ENCODE data around the gene SKA1.
"Not testable (repeated sequence)": the region's sequence is repeated elsewhere in the genome, so short reads cannot be mapped to it uniquely, and the experiment has no call there.

Gene SKA1

DNA sequence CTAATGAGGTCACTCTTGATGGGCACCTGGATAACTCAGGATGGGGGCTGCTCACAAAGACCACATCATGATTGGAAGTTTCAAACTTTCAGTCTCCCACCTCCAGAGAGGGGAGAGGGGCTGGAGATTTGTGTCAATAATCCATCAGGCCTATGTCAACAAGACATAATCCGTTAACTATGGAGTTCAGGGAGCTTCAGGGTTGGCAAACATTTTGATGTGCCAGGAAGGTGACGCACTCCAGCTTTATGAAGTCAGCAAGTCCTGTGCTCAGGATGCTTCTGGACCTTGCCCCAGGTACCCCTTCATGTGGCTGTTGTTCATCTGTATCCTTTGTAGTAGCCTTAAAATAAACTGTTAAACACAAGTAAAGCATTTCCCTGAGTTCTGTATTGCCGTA lies 19.0 kb downstream of the SKA1 start:
- no peak for DNase-seq (ENCODE audit: extremely low read depth in 1 of 2, low read depth in 1 of 2)

DNA sequence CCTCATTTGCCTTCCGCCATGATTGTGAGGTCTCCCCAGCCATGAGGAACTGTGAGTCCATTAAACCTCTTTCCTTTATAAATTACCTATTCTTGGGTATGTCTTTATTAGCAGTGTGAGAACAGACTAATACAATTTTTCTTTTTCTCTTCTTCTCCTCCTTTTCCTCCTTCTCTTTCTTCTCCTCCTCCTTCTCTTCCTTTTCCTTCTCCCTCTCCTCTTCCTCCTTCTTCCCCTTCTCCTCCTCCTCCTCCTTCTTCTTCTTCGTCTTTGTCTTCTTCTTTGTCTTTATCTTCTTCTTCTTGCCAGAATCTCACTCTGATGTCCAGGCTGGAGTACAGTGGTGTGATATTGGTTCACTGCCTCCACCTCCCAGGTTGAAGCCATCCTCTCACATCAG lies 20.2 kb downstream of the SKA1 start:
- no peak for DNase-seq (ENCODE audit: extremely low read depth in 1 of 2, low read depth in 1 of 2)

DNA sequence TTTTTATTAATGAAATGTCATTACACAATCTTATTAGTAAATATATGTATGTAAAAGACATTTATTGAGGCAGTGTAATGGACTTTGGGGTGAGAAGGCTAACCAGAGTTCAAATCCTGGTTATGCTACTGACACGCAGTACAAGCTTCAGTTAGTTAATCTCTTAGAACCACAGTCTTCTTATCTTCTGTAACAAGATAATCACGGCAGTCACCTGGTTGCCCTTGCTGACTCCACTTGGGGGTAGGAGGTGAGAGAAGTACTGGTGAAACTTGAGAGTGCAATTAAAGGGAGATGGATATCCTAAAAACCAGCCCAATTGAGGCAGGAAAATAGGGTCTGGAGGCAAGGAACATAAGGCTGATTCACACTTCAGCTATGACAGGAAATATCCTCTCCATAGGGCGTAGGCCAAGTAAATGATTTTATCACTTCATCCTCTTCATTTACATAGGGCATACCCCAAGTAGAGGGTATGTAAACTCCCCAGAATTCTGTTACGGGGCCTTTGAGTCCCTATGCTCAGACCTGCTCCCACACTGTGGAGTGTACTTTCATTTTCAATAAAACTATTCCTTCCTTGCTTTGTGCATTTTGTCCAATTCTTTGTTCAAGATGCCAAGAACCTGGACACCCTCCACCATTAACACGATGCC lies 21.3 kb downstream of the SKA1 start:
- DNase-seq (ENCODE audit: extremely low read depth in 1 of 2, low read depth in 1 of 2), result no peak

DNA sequence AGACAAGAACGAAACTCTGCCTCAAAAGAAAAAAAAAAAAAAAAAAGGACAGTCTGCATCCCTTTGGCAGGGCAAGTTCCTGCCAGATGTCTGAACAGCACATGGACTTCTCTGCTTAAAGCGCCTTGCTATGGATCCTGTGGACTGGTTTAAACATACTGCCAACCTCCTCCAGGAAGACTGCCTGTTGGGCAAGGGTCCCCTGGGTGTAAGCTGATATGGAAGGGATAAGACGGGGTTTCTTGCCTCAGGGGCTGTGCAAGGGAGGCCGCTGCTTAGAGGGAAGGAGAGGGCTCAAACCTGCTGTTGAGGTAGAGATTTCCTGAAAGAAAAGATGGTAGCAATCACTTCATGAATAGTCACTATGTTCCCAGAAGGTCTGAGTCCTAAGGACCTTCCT lies 22.2 kb downstream of the SKA1 start:
- DNase-seq (ENCODE audit: extremely low read depth in 1 of 2, low read depth in 1 of 2), result no peak

DNA sequence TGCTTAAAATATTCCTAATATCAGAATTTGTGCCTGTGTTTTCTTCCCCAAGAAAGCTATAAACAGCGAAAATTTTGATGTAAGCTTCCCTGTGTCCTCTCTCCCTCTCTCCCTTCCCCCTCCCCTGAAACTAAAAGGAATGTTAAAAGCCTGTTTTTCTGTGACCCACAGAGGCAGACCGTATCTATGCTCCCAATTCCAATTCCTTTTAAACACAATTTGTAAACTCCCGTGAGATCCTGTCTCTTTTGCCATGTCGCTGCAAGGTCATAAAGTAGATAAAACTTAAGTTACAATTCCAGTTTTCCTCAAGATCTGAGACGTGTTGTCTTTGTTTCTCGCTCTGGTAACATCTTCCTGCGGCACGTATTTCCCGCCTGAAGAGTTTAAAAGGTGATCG lies 23.3 kb downstream of the SKA1 start:
- no peak for DNase-seq (ENCODE audit: extremely low read depth in 1 of 2, low read depth in 1 of 2)

DNA sequence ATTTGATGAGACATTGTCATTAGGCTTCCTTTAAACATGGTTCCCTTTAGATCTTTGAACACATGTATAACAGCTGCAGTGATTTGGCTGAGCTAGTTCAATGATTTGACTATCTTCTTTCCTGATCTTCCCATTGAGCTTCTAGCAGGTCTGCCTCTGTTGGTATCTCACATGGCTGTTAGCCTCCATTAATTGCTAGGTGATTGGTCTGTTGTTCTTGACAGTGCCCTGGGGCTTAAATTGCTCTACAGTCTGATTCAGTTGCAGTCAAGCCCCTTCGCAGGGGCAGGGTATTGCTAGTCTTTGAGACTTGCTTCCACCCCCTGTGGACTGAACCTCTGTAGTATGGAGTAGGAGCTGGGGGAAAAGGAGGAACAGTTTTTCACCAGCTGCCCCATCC lies 24.1 kb downstream of the SKA1 start:
- DNase-seq (ENCODE audit: extremely low read depth in 1 of 2, low read depth in 1 of 2), result no peak

DNA sequence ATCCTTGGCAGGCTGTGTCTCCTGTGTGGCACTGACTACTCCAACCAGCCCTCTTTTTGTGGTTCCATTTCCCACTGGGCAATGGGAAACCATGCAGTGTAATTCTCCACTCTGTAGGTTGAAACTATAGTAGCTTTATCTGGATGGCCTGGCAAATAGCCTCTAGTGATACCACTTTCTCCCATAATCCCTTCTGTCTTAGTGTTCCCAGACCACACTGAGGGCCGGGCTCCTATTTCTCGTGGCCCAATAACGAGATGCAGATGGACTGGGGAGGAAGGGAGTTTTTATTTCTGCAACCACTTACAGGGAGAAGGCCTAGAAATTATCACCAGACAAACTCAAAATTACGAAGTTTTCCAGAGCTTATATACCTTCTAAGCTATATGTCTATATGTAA lies 24.7 kb downstream of the SKA1 start:
- no peak for DNase-seq (ENCODE audit: extremely low read depth in 1 of 2, low read depth in 1 of 2)

DNA sequence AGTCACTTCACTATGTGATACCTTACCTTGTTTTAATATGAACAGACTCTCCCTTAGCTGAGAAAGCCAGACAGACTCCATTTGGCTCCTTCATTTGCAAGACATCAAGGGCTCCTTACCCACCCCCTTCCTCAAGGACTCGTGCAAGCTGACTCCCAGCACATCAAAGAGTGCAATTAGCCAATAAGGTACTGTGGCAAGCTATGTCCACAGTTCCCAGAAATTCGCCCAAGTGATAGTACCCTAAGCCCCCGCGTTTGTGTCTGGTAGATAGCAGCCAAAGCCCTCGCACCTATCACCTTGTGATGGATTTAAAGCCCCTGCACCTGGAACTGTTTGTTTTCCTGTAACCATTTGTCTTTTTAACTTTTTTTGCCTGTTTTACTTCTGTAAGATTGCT lies 25.6 kb downstream of the SKA1 start:
- DNase-seq (ENCODE audit: extremely low read depth in 1 of 2, low read depth in 1 of 2), result not testable (repeated sequence)

DNA sequence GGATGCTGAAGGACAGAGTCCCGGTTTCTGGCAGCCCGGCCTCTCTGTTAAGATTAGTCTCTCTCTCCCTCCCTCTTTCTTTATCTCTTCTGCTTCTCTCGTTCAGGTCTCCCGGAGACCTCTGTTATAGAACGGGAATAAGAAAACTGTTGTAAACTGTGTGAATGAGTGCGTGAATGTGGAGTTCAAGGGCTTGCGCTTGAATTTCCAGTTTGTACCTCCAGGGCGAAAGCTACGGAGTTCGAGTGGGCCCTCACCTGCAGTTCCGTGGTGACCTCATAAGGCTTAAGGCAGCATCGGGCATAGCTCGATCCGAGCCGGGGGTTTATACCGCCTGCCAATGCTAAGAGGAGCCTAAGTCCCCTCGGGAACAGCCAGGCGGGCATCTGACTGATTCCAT lies 26.4 kb downstream of the SKA1 start:
- no peak for DNase-seq (ENCODE audit: extremely low read depth in 1 of 2, low read depth in 1 of 2)

DNA sequence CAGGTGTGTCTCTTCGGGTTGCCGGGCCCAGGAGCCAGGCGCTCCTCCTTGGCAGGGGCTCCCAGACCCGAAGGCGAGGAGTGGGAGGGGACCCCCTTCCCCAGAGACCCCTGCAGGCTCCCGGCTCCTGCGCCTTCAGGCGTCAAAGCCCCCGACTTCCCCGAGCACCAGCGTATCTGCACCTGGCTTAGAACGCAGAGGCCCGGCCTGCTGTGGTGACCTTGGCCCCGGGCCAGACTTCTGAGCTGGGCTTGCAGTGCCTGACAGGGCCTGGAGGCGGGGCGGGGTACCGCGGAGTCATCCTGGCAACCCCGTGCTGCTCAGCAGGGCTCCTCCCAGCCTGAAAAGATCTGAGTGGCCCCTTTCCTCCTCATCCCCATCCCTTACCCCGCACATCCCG lies 27.0 kb downstream of the SKA1 start:
- no peak for DNase-seq (ENCODE audit: extremely low read depth in 1 of 2, low read depth in 1 of 2)

DNA sequence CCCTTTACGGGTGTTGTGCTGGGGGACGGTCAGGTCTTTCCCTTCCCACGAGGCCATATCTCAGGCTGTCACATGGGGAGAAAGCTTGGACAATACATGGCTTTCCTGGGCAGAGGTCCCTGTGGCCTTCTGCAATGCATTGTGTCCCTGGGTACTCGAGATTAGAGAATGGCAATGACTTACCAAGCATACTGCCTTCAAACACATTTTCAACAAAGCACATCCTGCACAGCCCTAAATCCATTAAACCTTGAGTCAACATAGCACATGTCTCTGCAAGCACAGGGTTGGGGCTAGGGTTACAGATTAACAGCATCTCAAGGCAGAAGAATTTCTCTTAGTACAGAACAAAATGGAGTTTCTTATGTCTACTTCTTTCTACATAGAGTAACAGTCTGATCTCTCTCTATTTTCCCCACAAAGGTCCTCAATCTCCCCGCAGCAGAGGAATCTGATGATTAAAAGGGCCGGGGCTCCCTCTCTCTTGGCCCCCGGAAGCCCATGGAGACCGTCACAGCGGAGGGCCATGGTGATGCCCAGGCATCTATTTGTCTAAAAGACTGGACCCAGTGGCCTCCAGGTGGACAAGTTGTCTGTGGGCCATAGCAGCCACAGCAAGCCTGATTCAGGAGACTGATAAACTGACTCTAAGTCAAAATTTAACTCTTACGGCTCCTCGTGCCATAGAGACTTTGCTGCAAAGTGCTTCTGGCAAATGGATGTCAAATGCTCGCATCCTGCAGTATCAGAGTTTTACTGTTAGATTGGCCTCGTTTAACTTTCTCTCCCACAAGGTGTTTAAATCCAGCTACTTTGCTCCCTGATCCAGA lies 30.1 kb downstream of the SKA1 start:
- DNase-seq (ENCODE audit: extremely low read depth in 1 of 2, low read depth in 1 of 2), result not testable (repeated sequence)

DNA sequence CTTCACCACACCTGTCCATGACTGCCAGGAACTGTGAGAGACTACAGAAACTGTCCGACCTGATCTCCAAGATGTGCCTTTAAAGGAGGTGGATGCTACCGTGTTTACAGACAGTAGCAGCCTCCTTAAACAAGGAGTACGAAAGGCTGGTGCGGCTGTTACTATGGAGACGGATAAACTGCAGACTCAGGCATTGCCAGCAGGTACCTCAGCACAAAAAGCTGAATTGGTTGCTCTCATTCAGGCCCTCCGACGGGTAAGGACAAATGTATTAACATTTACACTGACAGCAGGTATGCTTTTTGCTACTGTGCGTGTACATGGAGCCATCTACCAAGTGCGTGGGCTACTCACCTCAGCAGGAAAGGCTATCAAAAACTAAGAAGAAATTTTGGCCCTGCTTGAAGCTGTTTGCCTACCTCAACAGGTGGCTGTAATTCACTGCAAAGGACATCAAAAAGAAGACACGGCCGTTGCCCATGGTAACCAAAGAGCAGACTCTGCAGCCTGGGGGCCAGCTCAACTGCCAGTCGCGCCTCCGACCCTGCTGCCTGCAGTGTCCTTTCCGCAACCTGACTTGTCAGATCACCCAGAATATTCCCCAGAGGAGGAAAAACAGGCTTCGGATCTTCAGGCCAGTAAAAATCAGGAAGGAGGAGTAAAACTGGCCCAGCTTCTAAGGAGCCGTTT lies 30.9 kb downstream of the SKA1 start:
- DNase-seq (ENCODE audit: extremely low read depth in 1 of 2, low read depth in 1 of 2), result no peak

DNA sequence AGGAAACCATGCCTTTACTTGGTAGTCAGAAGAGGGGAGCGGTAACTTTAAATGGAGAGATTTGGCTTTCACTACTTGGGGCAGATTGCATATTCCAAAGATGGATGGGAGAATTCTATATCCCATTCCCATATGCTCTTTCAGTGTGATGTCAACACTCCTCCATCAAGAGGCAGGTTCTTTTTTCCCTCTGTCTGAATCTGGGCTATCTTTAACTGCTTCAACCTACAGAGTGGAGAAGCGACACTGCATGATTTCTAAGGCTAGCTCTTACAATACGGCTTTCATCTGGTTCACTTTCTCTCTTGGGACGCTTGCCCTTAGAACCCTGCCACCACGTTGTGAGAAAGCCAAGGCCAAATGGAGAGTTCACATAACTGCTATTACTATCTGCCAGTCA lies 34.4 kb downstream of the SKA1 start:
- DNase-seq (ENCODE audit: extremely low read depth in 1 of 2, low read depth in 1 of 2), result no peak

DNA sequence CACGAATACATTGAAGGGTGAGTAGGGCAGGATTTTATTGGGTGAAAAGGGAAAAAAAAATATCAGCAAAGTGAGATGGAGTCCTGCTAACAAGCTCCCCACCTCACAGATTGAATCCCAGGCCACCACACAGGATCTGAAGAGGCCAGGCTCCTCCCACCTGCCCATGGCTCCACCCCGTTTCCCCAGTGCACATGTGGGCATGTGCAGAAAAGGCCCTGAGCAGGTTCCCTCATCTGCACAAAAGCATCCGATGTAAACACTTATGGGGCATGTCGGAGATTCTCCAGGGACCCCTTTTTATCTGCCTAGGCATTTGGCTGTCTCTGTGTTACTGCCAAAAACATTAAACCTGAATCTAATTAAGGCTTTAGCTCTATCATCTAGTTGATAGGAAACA lies 35.2 kb downstream of the SKA1 start:
- DNase-seq (ENCODE audit: extremely low read depth in 1 of 2, low read depth in 1 of 2), result no peak

DNA sequence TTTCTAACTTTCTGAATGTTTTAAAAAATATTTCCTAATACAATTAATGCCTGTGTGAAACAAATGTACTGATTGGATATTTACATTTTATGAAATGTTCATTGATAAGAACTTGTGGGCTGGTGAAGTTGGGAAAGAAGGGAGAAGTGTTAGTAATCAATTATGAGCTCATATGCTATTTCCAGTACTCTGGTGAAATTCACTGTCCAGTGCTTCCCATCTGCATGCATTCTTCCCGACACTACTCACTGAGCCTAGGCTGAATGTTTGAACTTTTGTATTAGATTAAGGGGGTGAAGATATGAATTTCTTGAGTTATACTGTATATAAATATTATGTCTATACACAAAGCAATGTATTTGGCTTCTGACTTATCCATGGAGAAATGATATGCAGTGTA lies 36.0 kb downstream of the SKA1 start:
- DNase-seq (ENCODE audit: extremely low read depth in 1 of 2, low read depth in 1 of 2), result no peak

DNA sequence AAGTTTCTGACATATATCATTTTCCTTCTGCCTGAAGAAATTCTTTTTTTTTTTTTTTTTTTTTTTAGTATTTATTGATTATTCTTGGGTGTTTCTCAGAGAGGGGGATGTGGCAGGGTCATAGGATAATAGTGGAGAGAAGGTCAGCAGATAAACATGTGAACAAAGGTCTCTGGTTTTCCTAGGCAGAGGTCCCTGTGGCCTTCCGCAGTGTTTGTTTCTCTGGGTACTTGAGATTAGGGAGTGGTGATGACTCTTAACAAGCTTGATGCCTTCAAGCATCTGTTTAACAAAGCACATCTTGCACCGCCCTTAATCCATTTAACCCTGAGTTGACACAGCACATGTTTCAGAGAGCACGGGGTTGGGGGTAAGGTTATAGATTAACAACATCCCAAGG lies 42.0 kb downstream of the SKA1 start:
- not testable (repeated sequence) for DNase-seq (ENCODE audit: extremely low read depth in 1 of 2, low read depth in 1 of 2)

DNA sequence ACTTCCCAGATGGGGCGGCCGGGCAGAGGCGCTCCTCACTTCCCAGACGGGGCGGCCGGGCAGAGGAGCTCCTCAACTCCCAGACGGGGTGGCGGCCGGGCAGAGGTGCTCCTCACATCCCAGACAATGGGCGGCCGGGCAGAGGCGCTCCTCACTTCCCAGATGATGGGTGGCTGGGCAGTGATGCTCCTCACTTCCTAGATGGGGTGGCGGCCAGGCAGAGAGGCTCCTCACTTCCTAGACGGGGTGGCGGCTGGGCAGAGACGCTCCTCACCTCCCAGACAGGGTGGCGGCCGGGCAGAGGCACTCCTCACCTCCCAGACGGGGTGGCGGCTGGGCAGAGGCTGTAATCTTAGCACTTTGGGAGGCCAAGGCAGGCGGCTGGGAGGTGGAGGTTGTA lies 42.9 kb downstream of the SKA1 start:
- not testable (repeated sequence) for DNase-seq (ENCODE audit: extremely low read depth in 1 of 2, low read depth in 1 of 2)

DNA sequence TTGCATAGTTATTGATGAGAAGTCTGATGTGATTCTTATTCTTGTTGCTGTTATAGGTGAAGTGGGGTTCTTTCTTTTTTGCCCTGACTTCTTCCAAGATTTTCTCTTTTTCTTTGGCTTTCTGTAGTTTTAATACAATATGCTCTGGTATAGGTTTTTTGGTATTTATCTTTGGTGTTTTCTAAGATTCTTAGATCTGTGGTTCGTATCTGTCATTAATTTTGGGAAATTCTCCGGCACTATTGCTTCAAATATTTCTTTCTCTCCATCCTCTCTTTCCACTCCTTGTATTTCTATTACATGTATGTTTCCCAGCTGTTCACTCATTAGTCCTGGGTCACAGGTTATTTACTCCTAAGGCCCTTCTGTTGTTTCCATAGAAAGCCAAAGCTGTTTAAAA lies 43.8 kb downstream of the SKA1 start:
- no peak for DNase-seq (ENCODE audit: extremely low read depth in 1 of 2, low read depth in 1 of 2)

DNA sequence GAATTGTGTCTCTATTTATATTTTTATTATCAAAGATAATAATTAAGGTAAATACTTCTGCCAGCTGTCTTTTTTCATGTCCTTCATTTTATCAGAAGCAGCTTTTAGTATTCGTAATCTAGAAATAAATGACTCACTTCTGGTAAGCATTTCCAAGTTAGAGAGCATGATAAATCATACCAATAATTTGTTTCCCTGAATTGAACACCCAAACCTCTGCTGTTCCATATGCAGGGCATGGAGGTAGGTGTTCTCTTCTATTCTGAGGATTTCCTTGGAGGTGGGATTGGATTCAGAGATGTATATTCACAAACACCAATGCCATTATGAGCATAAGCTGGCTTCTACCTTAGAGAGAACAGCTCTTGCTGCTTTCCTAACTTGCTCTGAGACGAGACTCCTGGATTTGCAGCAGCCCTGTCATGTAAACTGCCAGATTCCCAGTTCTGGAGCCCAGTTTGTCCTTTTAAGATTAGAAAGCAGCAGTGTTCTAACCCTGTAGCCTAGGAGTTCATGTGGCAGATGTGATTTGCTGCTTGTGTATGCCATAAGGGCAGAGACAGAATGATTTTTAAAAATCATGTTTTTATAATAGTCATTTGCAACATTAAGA lies 47.5 kb downstream of the SKA1 start:
- DNase-seq (ENCODE audit: extremely low read depth in 1 of 2, low read depth in 1 of 2), result no peak

DNA sequence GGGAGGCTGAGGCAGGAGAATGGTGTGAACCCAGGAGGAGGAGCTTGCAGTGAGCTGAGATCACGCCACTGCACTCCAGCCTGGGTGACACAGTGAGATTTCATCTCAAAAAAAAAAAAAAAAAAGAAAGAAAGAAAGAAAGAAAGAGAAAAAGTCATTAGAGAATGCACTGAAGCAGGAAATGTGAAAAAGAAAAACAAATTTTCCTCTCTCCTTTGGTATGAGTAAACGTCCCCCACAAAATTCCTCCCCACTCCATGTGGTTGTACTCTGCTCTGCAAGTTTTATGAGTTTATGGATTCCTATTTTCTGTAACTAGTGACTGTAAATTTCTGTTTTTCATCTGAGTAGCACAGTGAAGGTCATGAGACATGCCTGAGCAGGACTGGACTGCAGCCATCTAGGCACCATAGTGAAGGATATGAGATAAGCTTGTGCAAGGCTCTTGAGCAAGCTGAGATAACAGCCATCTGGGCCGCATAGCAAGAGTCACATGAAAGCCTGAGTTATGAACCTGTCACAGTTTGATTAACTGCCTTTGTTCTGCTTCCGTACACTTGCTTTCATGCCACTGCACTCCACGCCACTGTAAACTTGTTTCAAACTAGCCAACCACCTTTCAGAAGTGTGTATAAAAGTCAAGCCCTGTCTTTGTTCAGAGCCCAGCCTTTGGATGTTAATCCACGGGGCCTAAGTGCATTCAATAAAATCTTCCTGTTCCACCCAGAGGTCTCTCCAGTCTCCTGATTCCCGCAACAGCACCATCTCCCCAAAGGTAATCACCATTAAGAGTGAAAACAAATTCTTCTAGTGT lies 50.2 kb downstream of the SKA1 start:
- DNase-seq (ENCODE audit: extremely low read depth in 1 of 2, low read depth in 1 of 2), result no peak

DNA sequence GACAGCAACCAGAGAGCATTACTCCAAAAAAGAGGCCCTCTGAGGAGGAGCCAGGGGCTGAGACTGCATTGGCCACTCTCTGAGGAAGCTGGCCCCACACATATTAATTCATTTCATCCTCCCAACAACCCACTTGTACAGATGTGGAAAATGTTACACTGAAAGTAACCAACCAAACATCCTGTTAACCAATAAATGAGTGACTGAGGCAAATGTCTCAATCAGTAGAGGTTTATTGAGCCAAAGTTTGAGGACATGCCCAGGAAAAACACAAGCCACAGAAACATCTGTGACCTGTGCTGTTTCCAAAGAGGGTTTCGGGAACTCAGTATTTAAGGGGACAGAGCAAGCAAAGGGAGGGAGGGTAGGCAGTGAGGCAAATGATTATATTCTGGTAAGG lies 53.0 kb downstream of the SKA1 start:
- DNase-seq (ENCODE audit: extremely low read depth in 1 of 2, low read depth in 1 of 2), result no peak

All from activated CD8-positive, alpha-beta memory T cell treated with anti-CD3 and anti-CD28 coated beads for 1 hour (primary cell).